ENCODE data around the gene ATG4B.
A peak's percentile ranks its signal among the peaks of the same experiment; 100 is the strongest.

ATG4B gene

GRCh38 chr2:241701149-241701398 is 63.6 kb downstream of the ATG4B start:
- peak; percentile 42 for TF ChIP-seq TEAD4 (IDR thresholded peaks at IDR 0.05)
- TF ChIP-seq USF1 (IDR thresholded peaks at IDR 0.05): peak; percentile 68
- peak; percentile 74 for TF ChIP-seq YY1 (IDR thresholded peaks at IDR 0.05; ENCODE audit: low read depth)
- TF ChIP-seq MAX (IDR thresholded peaks at IDR 0.05): peak; percentile 98
- TF ChIP-seq CREB1 (IDR thresholded peaks at IDR 0.05; ENCODE audit: low read depth): no peak

- peak; percentile 36; the same call in 1 of the 2 replicates for TF ChIP-seq USF1 (IDR thresholded peaks at IDR 0.05)
- TF ChIP-seq TCF12 (IDR thresholded peaks at IDR 0.05; ENCODE audit: low read depth): peak; percentile 23; the same call in 1 of the 2 replicates
- TF ChIP-seq CREB1 (IDR thresholded peaks at IDR 0.05; ENCODE audit: low read depth): no peak
- peak; percentile 93 for TF ChIP-seq MAX (IDR thresholded peaks at IDR 0.05)
- TF ChIP-seq CEBPB (IDR thresholded peaks at IDR 0.05): no peak
- TF ChIP-seq EP300 (IDR thresholded peaks at IDR 0.05; ENCODE audit: borderline replicate concordance): no peak
- TF ChIP-seq NFIC (IDR thresholded peaks at IDR 0.05): 0 out of 2 replicates have a peak, but pooled peaks have one; percentile 15
- TF ChIP-seq RAD21 (IDR thresholded peaks at IDR 0.05; ENCODE audit: low read depth): peak; percentile 25; the same call in 1 of the 2 replicates
- TF ChIP-seq EGR1 (IDR thresholded peaks at IDR 0.05): peak; percentile 6; the same call in 1 of the 2 replicates
- no peak for TF ChIP-seq FOXM1 (IDR thresholded peaks at IDR 0.05; ENCODE audit: borderline replicate concordance, low read depth)
- peak; percentile 84 for TF ChIP-seq YY1 (IDR thresholded peaks at IDR 0.05; ENCODE audit: low read depth)
- TF ChIP-seq ZBTB7A (IDR thresholded peaks at IDR 0.05; ENCODE audit: low read depth): no peak; the same call in 1 of the 2 replicates
- TF ChIP-seq REST (IDR thresholded peaks at IDR 0.05; ENCODE audit: low read depth): no peak; the same call in 1 of the 2 replicates
- TF ChIP-seq TAF1 (IDR thresholded peaks at IDR 0.05; ENCODE audit: low read depth): peak; percentile 75; the same call in 1 of the 2 replicates
- TF ChIP-seq TEAD4 (IDR thresholded peaks at IDR 0.05): no peak
These were observed 64.1 kb downstream of the ATG4B start, which contains the start of gene ING5 for GRCh38 chr2:241701399-241702154. Gene ING5 (plus strand): TSS chr2:241702039. CDS start chr2:241702066, 27 bp downstream.

- TF ChIP-seq ZBTB7A (IDR thresholded peaks at IDR 0.05; ENCODE audit: low read depth) (peak; percentile 87), MAX (IDR thresholded peaks at IDR 0.05) (peak; percentile 44), USF1 (IDR thresholded peaks at IDR 0.05) (no peak), TCF12 (IDR thresholded peaks at IDR 0.05; ENCODE audit: low read depth) (0 out of 2 replicates have a peak, but pooled peaks have one; percentile 26), EP300 (IDR thresholded peaks at IDR 0.05; ENCODE audit: borderline replicate concordance) (no peak), RAD21 (IDR thresholded peaks at IDR 0.05; ENCODE audit: low read depth) (peak; percentile 9; the same call in 1 of the 2 replicates), EGR1 (IDR thresholded peaks at IDR 0.05) (peak; percentile 87), YY1 (IDR thresholded peaks at IDR 0.05; ENCODE audit: low read depth) (no peak), NFIC (IDR thresholded peaks at IDR 0.05) (peak; percentile 46; the same call in 1 of the 2 replicates), FOXM1 (IDR thresholded peaks at IDR 0.05; ENCODE audit: borderline replicate concordance, low read depth) (no peak), TAF1 (IDR thresholded peaks at IDR 0.05; ENCODE audit: low read depth) (peak; percentile 67), CREB1 (IDR thresholded peaks at IDR 0.05; ENCODE audit: low read depth) (no peak), CEBPB (IDR thresholded peaks at IDR 0.05) (no peak)
These were observed 64.9 kb downstream of the ATG4B start for GRCh38 chr2:241702155-241703031.

- TF ChIP-seq REST (IDR thresholded peaks at IDR 0.05; ENCODE audit: low read depth) (no peak), CREB1 (IDR thresholded peaks at IDR 0.05; ENCODE audit: low read depth) (no peak), YY1 (IDR thresholded peaks at IDR 0.05; ENCODE audit: low read depth) (no peak), CEBPB (IDR thresholded peaks at IDR 0.05) (no peak), FOXM1 (IDR thresholded peaks at IDR 0.05; ENCODE audit: borderline replicate concordance, low read depth) (no peak), ZBTB7A (IDR thresholded peaks at IDR 0.05; ENCODE audit: low read depth) (no peak)
These were observed 65.6 kb downstream of the ATG4B start for GRCh38 chr2:241703032-241703604.
